ENCODE results near the gene CDC42BPG.

Gene CDC42BPG

GRCh38 chr11:64864473-64865285 is 20.2 kb upstream of the CDC42BPG start:
- Histone ChIP-seq H3K4me3 (ENCODE audit: insufficient read depth, low read depth, low read length, poor library complexity, severe bottlenecking) (peak overlapping the region; percentile 39), H3K36me3 (ENCODE audit: control insufficient read depth, insufficient read depth, low read length) (peaks cover 4% of the 10 kb centered on the region), H3K4me1 (ENCODE audit: control insufficient read depth, insufficient read depth, low read length, poor library complexity, severe bottlenecking) (peaks cover 92% of the 10 kb centered on the region), H3K27me3 (replicated peaks; ENCODE audit: control insufficient read depth, insufficient read depth, low read length, poor library complexity, severe bottlenecking) (no peaks in the 10 kb centered on the region), H3K9me3 (ENCODE audit: control insufficient read depth, low read length) (no peaks in the 10 kb centered on the region), H3K27ac (ENCODE audit: insufficient read depth, low read length, poor library complexity, severe bottlenecking) (peak overlapping the region; percentile 83)
- DNase-seq = no peak

GRCh38 chr11:64864135-64864472 is 19.7 kb upstream of the CDC42BPG start:
- Histone ChIP-seq H3K4me3 (ENCODE audit: insufficient read depth, low read depth, low read length, poor library complexity, severe bottlenecking) (peak overlapping the region; percentile 39), H3K4me1 (ENCODE audit: control insufficient read depth, insufficient read depth, low read length, poor library complexity, severe bottlenecking) (peaks cover 92% of the 10 kb centered on the region)

DNA sequence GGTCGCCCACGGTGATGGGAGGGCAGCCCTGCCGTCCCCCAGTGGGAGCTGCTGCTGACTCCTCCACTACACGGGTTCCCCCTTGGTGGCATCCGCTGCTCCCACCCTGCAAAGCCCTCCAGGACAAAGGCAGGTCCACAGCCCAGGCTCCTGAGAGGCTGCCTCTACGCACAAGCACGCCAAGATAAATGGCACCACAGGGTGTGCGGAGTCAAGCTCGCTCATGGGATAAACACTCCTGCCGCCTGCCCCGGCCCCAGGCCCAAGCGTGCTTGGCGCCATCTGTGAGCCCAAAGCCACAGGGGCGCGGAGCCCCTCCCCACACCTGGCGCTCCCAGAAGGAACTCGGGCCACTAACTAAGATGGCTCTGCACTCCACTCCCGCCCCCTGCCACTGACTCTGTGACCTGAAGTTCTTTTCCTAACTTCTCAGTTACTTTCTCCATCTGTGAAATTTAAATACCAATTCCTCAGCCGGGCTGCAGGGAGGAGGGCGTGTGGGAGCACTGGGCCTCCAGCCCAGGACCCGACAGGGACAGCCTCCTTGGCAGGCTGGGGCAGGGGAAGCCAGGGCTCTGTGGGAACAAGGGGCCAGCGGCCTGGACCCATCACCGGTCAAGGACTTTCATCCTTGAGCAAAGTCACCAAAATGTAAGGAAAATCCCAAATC is 19.1 kb upstream of the CDC42BPG start:
- H3K4me3 ChIP-seq (ENCODE audit: insufficient read depth, low read depth, low read length, poor library complexity, severe bottlenecking) = peak overlapping the region; percentile 39
- peaks cover 92% of the 10 kb centered on the region for H3K4me1 ChIP-seq (ENCODE audit: control insufficient read depth, insufficient read depth, low read length, poor library complexity, severe bottlenecking)
- DNase-seq = no peak
- H3K36me3 ChIP-seq (ENCODE audit: control insufficient read depth, insufficient read depth, low read length) = peaks cover 4% of the 10 kb centered on the region
- no peaks in the 10 kb centered on the region for H3K9me3 ChIP-seq (ENCODE audit: control insufficient read depth, low read length)
- peak overlapping the region; percentile 83 for H3K27ac ChIP-seq (ENCODE audit: insufficient read depth, low read length, poor library complexity, severe bottlenecking)
- no peaks in the 10 kb centered on the region for H3K27me3 ChIP-seq (replicated peaks; ENCODE audit: control insufficient read depth, insufficient read depth, low read length, poor library complexity, severe bottlenecking)

More at GRCh38 chr11:64864135-64864472, 19.7 kb upstream of the CDC42BPG start:
- Histone ChIP-seq H3K9me3 (ENCODE audit: control insufficient read depth, low read length) (no peaks in the 10 kb centered on the region), H3K27me3 (replicated peaks; ENCODE audit: control insufficient read depth, insufficient read depth, low read length, poor library complexity, severe bottlenecking) (no peaks in the 10 kb centered on the region), H3K36me3 (ENCODE audit: control insufficient read depth, insufficient read depth, low read length) (peaks cover 4% of the 10 kb centered on the region), H3K27ac (ENCODE audit: insufficient read depth, low read length, poor library complexity, severe bottlenecking) (peak overlapping the region; percentile 83)
- DNase-seq = no peak

DNA sequence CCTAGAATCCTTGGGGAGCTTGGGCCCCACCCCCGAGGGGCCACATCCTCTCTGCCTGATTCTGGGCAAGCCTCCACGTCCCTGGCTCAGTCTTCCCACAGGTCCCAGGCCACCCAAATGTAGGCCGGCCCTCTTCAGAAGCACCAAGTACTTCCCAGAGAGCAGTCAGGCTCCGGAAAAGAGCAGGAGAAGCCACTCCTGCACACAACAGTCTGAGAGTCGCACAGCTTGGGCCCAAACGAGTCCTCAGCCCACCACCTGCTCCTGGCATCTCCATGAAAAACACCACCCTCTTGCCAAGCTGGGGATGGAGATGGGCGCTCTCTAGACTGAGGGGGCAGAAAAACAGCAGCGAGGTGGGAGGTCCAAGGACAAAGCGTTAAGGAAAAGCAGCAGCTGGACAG is 18.5 kb upstream of the CDC42BPG start:
- no peaks in the 10 kb centered on the region for H3K9me3 ChIP-seq (ENCODE audit: control insufficient read depth, low read length)
- H3K27ac ChIP-seq (ENCODE audit: insufficient read depth, low read length, poor library complexity, severe bottlenecking) = peak overlapping the region; percentile 83
- H3K36me3 ChIP-seq (ENCODE audit: control insufficient read depth, insufficient read depth, low read length) = peaks cover 4% of the 10 kb centered on the region
- DNase-seq = no peak
- H3K4me3 ChIP-seq (ENCODE audit: insufficient read depth, low read depth, low read length, poor library complexity, severe bottlenecking) = peak overlapping the region; percentile 31
- H3K4me1 ChIP-seq (ENCODE audit: control insufficient read depth, insufficient read depth, low read length, poor library complexity, severe bottlenecking) = peaks cover 91% of the 10 kb centered on the region
- no peaks in the 10 kb centered on the region for H3K27me3 ChIP-seq (replicated peaks; ENCODE audit: control insufficient read depth, insufficient read depth, low read length, poor library complexity, severe bottlenecking)

GRCh38 chr11:64861227-64861975 is 16.9 kb upstream of the CDC42BPG start:
- peaks cover 7% of the 10 kb centered on the region for H3K36me3 ChIP-seq (ENCODE audit: control insufficient read depth, insufficient read depth, low read length)
- H3K9me3 ChIP-seq (ENCODE audit: control insufficient read depth, low read length) = no peaks in the 10 kb centered on the region
- peaks cover 94% of the 10 kb centered on the region for H3K4me1 ChIP-seq (ENCODE audit: control insufficient read depth, insufficient read depth, low read length, poor library complexity, severe bottlenecking)
- H3K4me3 ChIP-seq (ENCODE audit: insufficient read depth, low read depth, low read length, poor library complexity, severe bottlenecking) = no peak overlapping the region
- H3K27ac ChIP-seq (ENCODE audit: insufficient read depth, low read length, poor library complexity, severe bottlenecking) = peak overlapping the region; percentile 83
- DNase-seq = no peak
- H3K27me3 ChIP-seq (replicated peaks; ENCODE audit: control insufficient read depth, insufficient read depth, low read length, poor library complexity, severe bottlenecking) = no peaks in the 10 kb centered on the region

- H3K9me3 ChIP-seq (ENCODE audit: control insufficient read depth, low read length) = no peaks in the 10 kb centered on the region
- H3K27ac ChIP-seq (ENCODE audit: insufficient read depth, low read length, poor library complexity, severe bottlenecking) = peak overlapping the region; percentile 74
- no peaks in the 10 kb centered on the region for H3K27me3 ChIP-seq (replicated peaks; ENCODE audit: control insufficient read depth, insufficient read depth, low read length, poor library complexity, severe bottlenecking)
- peak overlapping the region; percentile 27 for H3K4me3 ChIP-seq (ENCODE audit: insufficient read depth, low read depth, low read length, poor library complexity, severe bottlenecking)
- DNase-seq = peak in 2 of 3 donors; percentile 41 to 46
- peaks cover 19% of the 10 kb centered on the region for H3K36me3 ChIP-seq (ENCODE audit: control insufficient read depth, insufficient read depth, low read length)
- H3K4me1 ChIP-seq (ENCODE audit: control insufficient read depth, insufficient read depth, low read length, poor library complexity, severe bottlenecking) = peaks cover 94% of the 10 kb centered on the region
These were observed 15.3 kb upstream of the CDC42BPG start for GRCh38 chr11:64859542-64860414.

GRCh38 chr11:64858467-64859263 is 14.2 kb upstream of the CDC42BPG start:
- peak overlapping the region; percentile 74 for H3K27ac ChIP-seq (ENCODE audit: insufficient read depth, low read length, poor library complexity, severe bottlenecking)
- H3K4me3 ChIP-seq (ENCODE audit: insufficient read depth, low read depth, low read length, poor library complexity, severe bottlenecking) = peak overlapping the region; percentile 27
- no peaks in the 10 kb centered on the region for H3K27me3 ChIP-seq (replicated peaks; ENCODE audit: control insufficient read depth, insufficient read depth, low read length, poor library complexity, severe bottlenecking)
- H3K36me3 ChIP-seq (ENCODE audit: control insufficient read depth, insufficient read depth, low read length) = peaks cover 30% of the 10 kb centered on the region
- DNase-seq = peak; percentile 47 to 56 (median 51)
- no peaks in the 10 kb centered on the region for H3K9me3 ChIP-seq (ENCODE audit: control insufficient read depth, low read length)
- H3K4me1 ChIP-seq (ENCODE audit: control insufficient read depth, insufficient read depth, low read length, poor library complexity, severe bottlenecking) = peaks cover 94% of the 10 kb centered on the region

DNA sequence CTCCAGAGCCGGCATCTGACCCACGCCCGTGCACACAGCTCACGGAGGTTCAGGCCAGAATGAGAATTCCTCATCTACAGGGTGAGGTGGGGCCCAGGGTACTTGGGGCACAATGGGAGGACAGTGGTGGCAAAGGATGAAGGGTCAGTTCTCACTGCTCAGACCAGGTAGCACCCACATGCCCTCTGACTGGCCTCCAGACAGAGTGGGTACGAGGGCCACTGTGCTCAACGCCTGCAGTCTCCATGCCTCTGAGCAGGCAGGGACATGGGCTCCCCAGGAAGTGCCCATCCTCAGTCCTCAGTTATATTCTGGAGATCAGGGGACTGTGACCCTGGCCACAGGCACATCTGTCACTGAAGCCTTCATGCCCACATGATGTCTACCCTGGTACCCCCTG is 13.0 kb upstream of the CDC42BPG start:
- Histone ChIP-seq H3K36me3 (ENCODE audit: control insufficient read depth, insufficient read depth, low read length) (peaks cover 40% of the 10 kb centered on the region), H3K4me3 (ENCODE audit: insufficient read depth, low read depth, low read length, poor library complexity, severe bottlenecking) (no peak overlapping the region), H3K4me1 (ENCODE audit: control insufficient read depth, insufficient read depth, low read length, poor library complexity, severe bottlenecking) (peaks cover 94% of the 10 kb centered on the region), H3K27me3 (replicated peaks; ENCODE audit: control insufficient read depth, insufficient read depth, low read length, poor library complexity, severe bottlenecking) (no peaks in the 10 kb centered on the region), H3K9me3 (ENCODE audit: control insufficient read depth, low read length) (no peaks in the 10 kb centered on the region), H3K27ac (ENCODE audit: insufficient read depth, low read length, poor library complexity, severe bottlenecking) (peak overlapping the region; percentile 74)
- DNase-seq = no peak

Measured in effector memory CD4-positive, alpha-beta T cell (primary cell).